ENCODE measurements around the gene PNLIPRP2. TPM values are rescaled to one million over a fixed set of nuclear protein-coding genes. Genes with fewer than 3 reads are reported as not detected.

PNLIPRP2 gene
- total and polyA plus RNA-seq, 2 of the 4 experiments (the other 2 are of a cell fraction): not detected

DNA sequence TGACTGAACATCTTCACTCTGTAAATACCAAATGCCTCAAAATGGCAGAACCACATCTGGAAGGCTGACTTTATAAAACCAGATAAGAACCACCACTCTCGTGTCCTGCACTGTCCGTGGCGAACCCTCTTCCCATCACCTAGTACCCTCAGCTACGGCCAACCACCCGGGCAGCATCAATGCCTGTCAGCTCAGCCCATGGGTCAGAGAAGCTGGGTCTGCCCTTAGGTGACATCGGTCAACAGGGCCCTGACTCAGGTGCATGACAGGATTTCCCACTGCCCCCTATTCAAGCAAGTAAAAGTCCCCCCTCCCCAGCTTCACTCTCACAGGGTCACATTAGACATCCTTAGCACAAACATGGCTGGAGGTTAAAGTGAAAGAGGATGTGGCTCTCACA lies 65.1 kb downstream of the PNLIPRP2 start:
- in situ Hi-C loops (cut with MboI; ENCODE audit: low sequenced_read_pairs): no loop called here
- Histone ChIP-seq H3K56ac (ENCODE audit: extremely low read depth, insufficient read depth, low read length) (no peak overlapping the region), H2BK5ac (ENCODE audit: low read depth, low read length, poor library complexity, severe bottlenecking) (no peak overlapping the region), H2AK5ac (ENCODE audit: low read depth, low read length) (no peak overlapping the region), H3K23ac (ENCODE audit: low read depth, low read length) (no peak overlapping the region), H3K9me3 (ENCODE audit: control insufficient read depth, insufficient read depth, low read length) (no peaks in the 10 kb centered on the region), H3K4me2 (ENCODE audit: low read depth, low read length) (no peak overlapping the region), H4K91ac (ENCODE audit: insufficient read depth, low read depth, low read length) (no peak overlapping the region), H2AFZ (replicated peaks; ENCODE audit: low read length, poor library complexity) (no peak overlapping the region), H3K18ac (ENCODE audit: low read depth, low read length) (no peak overlapping the region), H3K27me3 (ENCODE audit: control insufficient read depth, insufficient read depth, low read length) (no peaks in the 10 kb centered on the region), H2AK9ac (replicated peaks; ENCODE audit: low read depth, low read length, poor library complexity) (no peak overlapping the region), H2BK20ac (ENCODE audit: low read depth, low read length) (no peak overlapping the region), H4K8ac (ENCODE audit: low read depth in 2 of 2, low read length in 2 of 2) (no peak overlapping the region), H4K5ac (ENCODE audit: low read depth, low read length) (no peak overlapping the region), H2BK15ac (ENCODE audit: low read depth, low read length) (no peak overlapping the region), H3K36me3 (ENCODE audit: control insufficient read depth, insufficient read depth, low read length) (no peaks in the 10 kb centered on the region; the same call in 1 of the 2 replicates), H3K79me1 (ENCODE audit: low read depth in 1 of 2, low read length in 2 of 2) (0 out of 4 replicates have a peak, but pooled peaks cover 0 to 3% of the 10 kb centered on the region in 2 experiments), H2BK120ac (ENCODE audit: low read depth, low read length) (no peak overlapping the region), H4K20me1 (ENCODE audit: insufficient read depth, low read length) (no peaks in the 10 kb centered on the region), H3K14ac (replicated peaks; ENCODE audit: low read depth, low read length) (no peak overlapping the region), H3K9ac (ENCODE audit: low read depth, low read length) (no peak overlapping the region), H3K4me3 (ENCODE audit: insufficient read depth, low read depth, low read length) (no peak overlapping the region), H3K27ac (ENCODE audit: insufficient read depth, low read length) (no peak overlapping the region), H3K9me1 (ENCODE audit: insufficient read depth, low read length) (peaks cover 9% of the 10 kb centered on the region), H3K4me1 (ENCODE audit: control insufficient read depth, insufficient read depth, low read length) (peaks cover 14% of the 10 kb centered on the region), H3K4ac (ENCODE audit: low read depth, low read length) (no peak overlapping the region)
- dilution Hi-C loops (cut with HindIII; ENCODE audit: low sequenced_read_pairs, unreplicated experiment): loop anchor here (25.0 kb wide), 1 partner anchor 101 kb away; no protein-coding TSS in a partner anchor
- ChIA-PET POLR2A (ENCODE audit: unreplicated experiment) (no interaction called here), CTCF (interaction anchor here (1.1 kb wide), 1 partner anchor 482 kb away, joined by 3 read pairs; no protein-coding TSS in a partner anchor)
- no TSS peak for BruUV-seq (replicated peaks)
- no CpG with 5 or more reads among the region's 6 CpGs for WGBS, 2 experiments (ENCODE audit: extremely low coverage in 2 of 2, insufficient read length in 1 of 2)
- no peak for TF ChIP-seq SMC3 (IDR thresholded peaks at IDR 0.05; ENCODE audit: low read depth, low read length)
- no peak for TF ChIP-seq FOS (IDR thresholded peaks at IDR 0.05; ENCODE audit: low read depth, low read length)
- TF ChIP-seq, protein P1, sequence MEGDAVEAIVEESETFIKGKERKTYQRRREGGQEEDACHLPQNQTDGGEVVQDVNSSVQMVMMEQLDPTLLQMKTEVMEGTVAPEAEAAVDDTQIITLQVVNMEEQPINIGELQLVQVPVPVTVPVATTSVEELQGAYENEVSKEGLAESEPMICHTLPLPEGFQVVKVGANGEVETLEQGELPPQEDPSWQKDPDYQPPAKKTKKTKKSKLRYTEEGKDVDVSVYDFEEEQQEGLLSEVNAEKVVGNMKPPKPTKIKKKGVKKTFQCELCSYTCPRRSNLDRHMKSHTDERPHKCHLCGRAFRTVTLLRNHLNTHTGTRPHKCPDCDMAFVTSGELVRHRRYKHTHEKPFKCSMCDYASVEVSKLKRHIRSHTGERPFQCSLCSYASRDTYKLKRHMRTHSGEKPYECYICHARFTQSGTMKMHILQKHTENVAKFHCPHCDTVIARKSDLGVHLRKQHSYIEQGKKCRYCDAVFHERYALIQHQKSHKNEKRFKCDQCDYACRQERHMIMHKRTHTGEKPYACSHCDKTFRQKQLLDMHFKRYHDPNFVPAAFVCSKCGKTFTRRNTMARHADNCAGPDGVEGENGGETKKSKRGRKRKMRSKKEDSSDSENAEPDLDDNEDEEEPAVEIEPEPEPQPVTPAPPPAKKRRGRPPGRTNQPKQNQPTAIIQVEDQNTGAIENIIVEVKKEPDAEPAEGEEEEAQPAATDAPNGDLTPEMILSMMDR (conservative IDR thresholded peaks at IDR 0.05; ENCODE audit: low read depth, low read length): no peak
- TF ChIP-seq RCOR1 (IDR thresholded peaks at IDR 0.05; ENCODE audit: insufficient replicate concordance, low read length): no peak
- no peak for TF ChIP-seq MAZ (IDR thresholded peaks at IDR 0.05; ENCODE audit: borderline replicate concordance, low read depth, low read length)
- TF ChIP-seq CEBPB (IDR thresholded peaks at IDR 0.05; ENCODE audit: low read depth, low read length): no peak
- TF ChIP-seq, protein P2, sequence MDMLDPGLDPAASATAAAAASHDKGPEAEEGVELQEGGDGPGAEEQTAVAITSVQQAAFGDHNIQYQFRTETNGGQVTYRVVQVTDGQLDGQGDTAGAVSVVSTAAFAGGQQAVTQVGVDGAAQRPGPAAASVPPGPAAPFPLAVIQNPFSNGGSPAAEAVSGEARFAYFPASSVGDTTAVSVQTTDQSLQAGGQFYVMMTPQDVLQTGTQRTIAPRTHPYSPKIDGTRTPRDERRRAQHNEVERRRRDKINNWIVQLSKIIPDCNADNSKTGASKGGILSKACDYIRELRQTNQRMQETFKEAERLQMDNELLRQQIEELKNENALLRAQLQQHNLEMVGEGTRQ (IDR thresholded peaks at IDR 0.05; ENCODE audit: low read depth, low read length): no peak
- TF ChIP-seq RFX5 (IDR thresholded peaks at IDR 0.05; ENCODE audit: low read depth, low read length): no peak
- intact Hi-C loops (cut with micrococcal nuclease): no loop called here
- DNase-seq: no peak
- ATAC-seq (ENCODE audit: low read depth): no peak

Measured in IMR-90 (cell line).